Activated naive CD4-positive, alpha-beta T cell treated with Interleukin-2 at 50 U/mL for 16 hours (primary cell): ENCODE results near the gene SLC28A1.
"Not testable (repeated sequence)": the region's sequence is repeated elsewhere in the genome, so short reads cannot be mapped to it uniquely, and the experiment has no call there.

Experiments used
- DNase-seq: peaks from one replicate; pipeline ENCODE4 v3.0.0-alpha.2; 2020

SLC28A1 gene

GRCh38 chr15:84863565-84864443 lies 20.7 kb upstream of the SLC28A1 start:
- no peak for DNase-seq

GRCh38 chr15:84864444-84864795 lies 20.0 kb upstream of the SLC28A1 start:
- DNase-seq, result no peak

DNA sequence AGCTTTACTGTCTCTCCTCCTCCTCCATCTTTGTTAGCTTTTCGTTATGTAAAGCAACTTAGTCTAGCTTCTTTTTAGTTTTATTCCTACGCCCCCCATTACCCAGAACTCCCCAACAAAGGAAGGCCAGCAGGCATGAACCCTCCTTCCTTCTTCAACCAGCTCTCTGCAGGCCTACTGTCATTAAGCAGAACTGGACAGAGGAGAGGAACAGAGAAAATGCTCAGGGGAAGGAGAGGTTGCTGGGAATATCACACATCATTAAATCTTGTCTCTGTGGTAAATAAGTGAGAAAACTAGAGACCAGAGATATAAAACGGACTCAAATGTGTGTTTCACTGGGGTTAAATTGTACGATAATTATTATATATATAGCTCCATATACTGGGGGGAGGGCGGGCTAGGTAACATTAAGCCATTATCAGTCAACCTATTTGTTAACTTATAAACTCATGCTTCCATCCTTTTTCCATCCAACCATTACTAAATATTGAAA lies 19.3 kb upstream of the SLC28A1 start:
- DNase-seq, result no peak

GRCh38 chr15:84868037-84868880 lies 16.2 kb upstream of the SLC28A1 start:
- DNase-seq, result no peak

GRCh38 chr15:84869510-84869909 lies 15.0 kb upstream of the SLC28A1 start:
- DNase-seq, result no peak

GRCh38 chr15:84871428-84871985 lies 13.0 kb upstream of the SLC28A1 start:
- DNase-seq, result no peak

GRCh38 chr15:84872009-84872910 lies 12.2 kb upstream of the SLC28A1 start:
- no peak for DNase-seq

GRCh38 chr15:84873997-84874396 lies 10.5 kb upstream of the SLC28A1 start:
- no peak for DNase-seq

DNA sequence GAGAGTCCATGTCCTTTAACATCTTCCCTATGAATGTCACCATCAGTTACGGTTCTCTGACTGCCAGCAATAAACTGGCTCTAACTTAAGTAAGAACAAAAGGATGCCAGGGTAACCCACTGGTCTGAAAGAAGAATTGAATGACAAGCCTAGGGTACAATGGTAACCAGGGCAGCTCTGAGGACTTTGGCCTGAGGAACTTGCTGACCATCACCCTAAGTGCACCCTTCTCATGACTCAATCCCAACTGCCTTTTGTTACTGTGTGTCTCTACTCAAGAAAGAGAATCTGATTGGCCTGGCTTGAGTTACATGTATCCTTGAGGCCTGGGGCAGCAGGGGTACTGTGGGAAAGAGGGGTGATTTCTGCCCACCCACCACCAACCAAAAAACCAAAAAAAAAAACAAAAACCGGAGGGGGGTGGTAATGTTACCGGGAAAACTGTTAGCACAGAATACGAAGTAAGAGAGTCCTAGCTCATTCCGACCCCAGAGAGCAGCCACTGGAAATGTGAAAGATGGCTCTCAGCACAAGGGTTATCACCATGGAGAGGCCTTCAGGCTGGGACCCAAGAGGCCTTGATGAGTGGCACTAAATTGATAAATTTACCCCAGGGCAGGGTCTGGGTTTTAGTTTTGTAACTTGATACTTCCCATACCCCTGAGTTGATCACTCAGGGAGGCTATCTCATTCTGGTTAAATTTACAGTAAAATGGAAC lies 9.3 kb upstream of the SLC28A1 start:
- no peak for DNase-seq

- DNase-seq, result no peak
Measured at GRCh38 chr15:84876269-84876668, 8.2 kb upstream of the SLC28A1 start.

DNA sequence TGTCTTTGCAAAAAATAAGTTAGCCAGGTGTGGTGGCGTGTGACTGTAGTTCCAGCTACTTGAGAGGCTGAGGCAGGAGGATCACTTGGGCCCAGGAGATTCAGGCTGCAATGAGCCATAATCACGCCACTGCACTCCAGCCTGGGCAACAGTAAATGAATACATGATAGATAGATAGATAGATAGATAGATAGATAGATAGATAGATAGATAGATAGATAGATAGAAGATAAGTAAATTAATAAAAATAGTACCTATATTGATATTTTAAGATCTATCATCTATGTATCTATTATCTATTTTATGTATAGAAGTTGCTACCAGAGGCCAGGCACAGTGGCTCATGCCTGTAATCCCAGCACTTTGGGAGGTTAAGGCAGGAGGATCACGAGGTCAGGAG lies 6.8 kb upstream of the SLC28A1 start:
- DNase-seq, result not testable (repeated sequence)

- peak; percentile 62 for DNase-seq
Measured at GRCh38 chr15:84878504-84878903, 6.0 kb upstream of the SLC28A1 start.

DNA sequence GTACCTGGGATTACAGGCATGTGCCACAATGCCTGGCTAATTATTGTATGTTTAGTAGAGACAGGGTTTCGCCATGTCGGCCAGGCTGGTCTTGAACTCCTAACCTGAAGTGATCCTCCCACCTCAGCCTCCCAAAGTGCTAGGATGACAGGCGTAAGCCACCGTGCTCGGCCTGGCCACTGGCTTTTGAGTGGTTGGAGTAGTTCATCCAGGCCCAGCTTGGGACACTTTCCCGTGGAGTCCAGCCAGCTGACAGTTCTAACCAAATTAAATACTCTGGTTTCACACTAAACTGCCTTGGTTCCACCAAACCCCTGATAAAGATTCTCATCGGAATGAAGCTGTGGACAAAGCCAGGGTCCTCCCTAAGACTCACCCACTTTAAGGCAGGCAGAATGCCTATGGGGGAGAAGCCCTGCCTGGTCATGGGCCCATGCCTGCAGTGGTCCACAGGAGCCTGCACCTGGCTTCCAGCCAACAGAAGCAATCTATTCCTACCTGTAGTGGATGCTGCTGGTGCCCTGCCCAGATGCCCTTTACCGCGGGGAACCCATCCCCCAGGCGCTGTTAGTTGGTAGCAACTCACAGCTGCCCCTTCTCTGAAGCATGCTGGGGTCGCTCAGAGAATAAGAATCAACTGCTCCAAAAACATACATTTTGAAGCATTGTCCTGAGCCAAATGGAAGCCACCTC lies 5.2 kb upstream of the SLC28A1 start:
- no peak for DNase-seq

GRCh38 chr15:84880007-84880406 lies 4.5 kb upstream of the SLC28A1 start:
- DNase-seq, result no peak

DNA sequence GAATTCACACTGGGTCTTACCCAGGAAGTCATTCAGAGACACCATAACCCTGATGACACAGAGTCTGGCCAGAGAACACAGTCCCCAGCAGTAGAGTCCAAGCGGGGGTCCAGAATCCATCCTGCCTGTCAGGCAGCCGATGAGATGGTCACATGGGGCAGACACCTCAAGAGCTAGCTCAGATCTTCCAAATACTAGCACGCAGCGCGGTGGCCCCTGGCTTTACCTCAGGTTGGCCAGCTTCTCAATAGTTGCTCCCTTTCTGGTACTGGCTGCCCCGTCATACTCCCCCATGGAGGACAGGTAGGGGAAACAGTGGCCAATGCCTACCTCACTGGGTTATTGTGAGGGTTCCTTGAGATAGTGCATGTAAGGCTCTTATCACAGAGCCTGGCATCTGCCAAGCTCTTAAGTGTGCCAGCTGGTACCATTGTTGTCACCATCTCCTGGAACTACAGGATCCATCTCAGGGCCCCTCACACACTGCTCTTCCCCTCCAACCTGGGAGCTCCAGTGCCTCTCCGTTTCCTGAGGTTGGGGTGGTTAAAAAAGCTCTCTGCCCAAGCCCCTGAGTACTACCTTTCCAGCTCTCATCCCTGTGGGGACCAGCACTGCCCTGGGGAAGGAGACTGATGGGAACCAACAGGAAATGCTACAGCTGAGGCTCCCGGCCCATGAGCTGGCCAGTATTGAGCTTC lies 3.5 kb upstream of the SLC28A1 start:
- DNase-seq, result no peak

DNA sequence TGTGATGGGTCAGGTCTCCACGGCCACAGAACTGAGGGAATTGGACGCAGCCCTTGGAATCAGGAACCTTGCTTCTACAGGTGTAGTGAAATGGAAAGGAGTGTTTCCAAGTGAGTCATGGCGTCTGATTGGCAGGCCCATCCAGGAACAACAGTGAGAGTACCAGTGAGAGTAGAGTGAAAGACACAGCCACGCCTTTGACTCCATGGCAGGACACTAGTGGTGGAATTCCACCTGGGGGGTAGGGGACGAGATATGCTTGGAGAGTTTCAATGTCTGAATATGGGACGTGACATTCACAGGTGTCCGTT lies 3.0 kb upstream of the SLC28A1 start:
- DNase-seq, result no peak

DNA sequence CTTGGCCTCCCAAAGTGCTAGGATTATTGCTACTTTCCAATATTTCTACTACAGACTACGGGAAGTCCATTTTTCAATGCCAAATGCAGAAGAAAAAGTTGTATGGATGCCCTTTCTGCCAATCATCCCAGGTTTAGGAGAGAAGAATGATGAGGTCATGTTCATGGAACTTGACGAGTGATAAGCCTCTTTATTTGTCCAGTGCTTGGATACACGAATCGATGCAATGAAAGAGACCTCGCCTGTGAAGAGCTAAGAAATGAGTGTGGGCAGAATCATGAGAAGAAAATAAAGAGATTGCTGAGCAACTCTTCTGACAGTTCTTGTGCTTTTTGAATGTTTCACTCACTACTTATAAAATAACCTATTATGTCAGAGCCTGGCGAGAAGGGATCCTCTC lies 996 bp upstream of the SLC28A1 start:
- no peak for DNase-seq

DNA sequence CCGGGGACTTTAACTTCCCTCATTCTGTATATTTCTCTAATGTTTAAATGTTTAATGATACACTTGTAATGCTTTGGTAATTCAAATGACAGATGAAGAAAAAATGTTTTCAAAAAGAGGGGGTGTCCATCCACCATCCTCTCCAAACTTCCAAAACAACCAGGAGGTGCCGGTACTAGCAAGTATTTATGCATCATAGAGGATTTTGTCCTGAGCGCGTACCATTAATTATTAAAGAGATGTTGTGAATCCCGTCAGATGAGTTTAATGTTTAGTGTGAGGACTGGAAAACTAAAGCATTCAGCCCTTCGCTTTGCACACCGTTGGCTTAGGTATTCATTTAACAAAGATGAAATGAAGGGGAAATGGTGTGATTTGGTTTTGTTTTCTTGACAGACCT lies 1.3 kb downstream of the SLC28A1 start:
- no peak for DNase-seq

- no peak for DNase-seq
Measured at GRCh38 chr15:84886211-84886983, 1.9 kb downstream of the SLC28A1 start.

DNA sequence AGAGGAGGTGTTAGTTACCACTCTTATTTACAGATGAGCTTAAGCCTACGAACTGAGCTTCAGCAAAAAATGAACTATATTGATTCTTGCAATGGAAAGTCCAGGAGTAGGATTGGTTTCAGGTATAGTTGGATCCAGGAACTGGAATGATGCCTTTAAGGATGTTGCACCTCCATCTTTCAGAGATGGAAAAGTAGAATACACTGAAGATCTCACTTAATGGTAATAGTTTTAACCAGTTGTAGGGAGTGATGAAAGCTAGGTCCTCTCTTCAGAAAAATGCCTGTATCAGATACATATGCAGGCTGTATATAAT lies 2.5 kb downstream of the SLC28A1 start:
- no peak for DNase-seq
